H1 (cell line): ENCODE data around the gene ZIC5. TPM values are rescaled to one million over a fixed set of nuclear protein-coding genes. Genes with fewer than 3 reads are reported as not detected.

ENCODE experiments used
- CTCF ChIA-PET: fragments of 300-600 bp; sonication (Branson Sonifier 250); formaldehyde crosslinking; loops from one replicate; lab custom pipeline; 2021; ENCODE audit not compliant: partially characterized antibody; lab: Charles Lee
- POLR2A ChIA-PET: fragments of 300-600 bp; sonication (Branson Sonifier 250); formaldehyde crosslinking; loops from one replicate; lab custom pipeline; 2021; ENCODE audit warnings: inconsistent platforms; ENCODE audit not compliant: partially characterized antibody; lab: Charles Lee
- DNase-seq, 2 experiments: peaks; one replicate each; pipeline versions ENCODE4 v3.0.0 to v3.0.0-alpha.2; 2010 to 2022; ENCODE audit warnings: low spot score in 2 of 2, low read depth in 1 of 2, mixed read lengths in 1 of 2
- FAIRE-seq: peaks from 2 replicates; lab custom pipeline; 2011; peaks lifted over from hg19 to GRCh38; lab: Jason Lieb, UNC
- H2AFZ ChIP-seq: 2 replicates; pipeline ENCODE4 v1.8.1; 2012; ENCODE audit warnings: low read length, inconsistent platforms
- H2AK5ac ChIP-seq: 2 replicates; pipeline ENCODE4 v1.6.1; 2013; ENCODE audit warnings: low read depth, low read length
- H2BK120ac ChIP-seq: replicated peaks from 2 replicates; pipeline ENCODE3; 2013; ENCODE audit warnings: low read depth, low read length, inconsistent platforms
- H2BK12ac ChIP-seq: 2 replicates; pipeline ENCODE4 v1.6.1; 2013; ENCODE audit warnings: low read depth, low read length
- H2BK15ac ChIP-seq: 2 replicates; pipeline ENCODE4 v1.6.1; 2013; ENCODE audit warnings: low read length
- H2BK20ac ChIP-seq: 2 replicates; pipeline ENCODE4 v1.6.1; 2013; ENCODE audit warnings: low read length
- H2BK5ac ChIP-seq: 2 replicates; pipeline ENCODE4 v1.6.1; 2013; ENCODE audit warnings: low read depth, low read length
- H3K14ac ChIP-seq: 2 replicates; pipeline ENCODE4 v1.6.1; 2013; ENCODE audit warnings: inconsistent platforms; ENCODE audit not compliant: insufficient read length
- H3K18ac ChIP-seq: 2 replicates; pipeline ENCODE4 v1.6.1; 2013; ENCODE audit warnings: low read length; ENCODE audit errors: extremely low read depth
- H3K23ac ChIP-seq: 2 replicates; pipeline ENCODE4 v1.6.1; 2013; ENCODE audit warnings: inconsistent platforms; ENCODE audit not compliant: insufficient read length
- H3K23me2 ChIP-seq: 2 replicates; pipeline ENCODE4 v1.6.1; 2013; ENCODE audit warnings: low read depth, low read length
- H3K27ac ChIP-seq: 2 replicates; pipeline ENCODE4 v1.6.1; 2011; ENCODE audit warnings: low read depth, low read length, inconsistent platforms
- H3K27me3 ChIP-seq, 4 experiments: replicated peaks in 1 of 4; 1 replicate in 1 of 4; 2 replicates in 3 of 4; pipeline versions ENCODE4 v1.6.1 to v1.8.1; 2011 to 2013; ENCODE audit warnings: low read length in 3 of 4, mild to moderate bottlenecking in 3 of 4, inconsistent platforms in 2 of 4, mixed read lengths in 2 of 4, moderate library complexity in 1 of 4; ENCODE audit not compliant: control insufficient read depth in 3 of 4, insufficient read depth in 3 of 4; ENCODE audit errors: extremely low read depth in 1 of 4
- H3K36me3 ChIP-seq, 4 experiments: 2 replicates each; pipeline versions ENCODE4 v1.6.1 to v1.8.1; 2011 to 2013; ENCODE audit warnings: mild to moderate bottlenecking in 4 of 4, low read length in 3 of 4, moderate library complexity in 2 of 4, control low read depth in 1 of 4, inconsistent platforms in 1 of 4; ENCODE audit not compliant: insufficient read depth in 4 of 4, control insufficient read depth in 2 of 4
- H3K4ac ChIP-seq: replicated peaks from 2 replicates; pipeline ENCODE3; 2013; ENCODE audit warnings: low read length, low read depth, mixed read lengths, inconsistent platforms; ENCODE audit not compliant: insufficient read length
- H3K4me1 ChIP-seq, 4 experiments: replicated peaks in 1 of 4; 1 replicate in 1 of 4; 2 replicates in 3 of 4; pipeline versions ENCODE4 v1.6.1 to v1.8.1; 2011 to 2013; ENCODE audit warnings: low read length in 3 of 4, inconsistent platforms in 2 of 4, mixed read lengths in 1 of 4; ENCODE audit not compliant: insufficient read depth in 4 of 4, control insufficient read depth in 3 of 4
- H3K4me2 ChIP-seq, 2 experiments: 2 replicates each; pipeline versions ENCODE4 v1.6.1 to v1.8.1; 2011 to 2013; ENCODE audit warnings: low read depth in 2 of 2, low read length in 2 of 2, control low read depth in 1 of 2, inconsistent platforms in 1 of 2, mild to moderate bottlenecking in 1 of 2; ENCODE audit not compliant: insufficient read depth in 1 of 2
- H3K4me3 ChIP-seq, 4 experiments: fragments of 200-600, 300-600 bp in 1 of 4; sonication (generic), shearing (Covaris generic), sonication (Bioruptor Twin) in 1 of 4; 2 replicates each; pipeline versions ENCODE4 v1.5.1 to v1.8.1; 2011 to 2016; ENCODE audit warnings: low read length in 4 of 4, low read depth in 3 of 4, control low read depth in 2 of 4, inconsistent platforms in 2 of 4, mild to moderate bottlenecking in 2 of 4, mixed read lengths in 1 of 4, moderate library complexity in 1 of 4; ENCODE audit not compliant: insufficient read depth in 2 of 4; ENCODE audit errors: extremely low read depth in 1 of 4
- H3K56ac ChIP-seq: replicated peaks from 2 replicates; pipeline ENCODE3; 2013; ENCODE audit warnings: low read depth, mild to moderate bottlenecking, mixed read lengths, low read length, inconsistent platforms; ENCODE audit not compliant: insufficient read length
- H3K79me1 ChIP-seq: 2 replicates; pipeline ENCODE4 v1.6.1; 2013; ENCODE audit warnings: low read depth, low read length, control low read depth
- H3K79me2 ChIP-seq, 2 experiments: 2 replicates each; pipeline versions ENCODE4 v1.6.1 to v1.8.1; 2012 to 2013; ENCODE audit warnings: low read length in 2 of 2, mild to moderate bottlenecking in 2 of 2, inconsistent platforms in 1 of 2; ENCODE audit not compliant: insufficient read depth in 2 of 2, control insufficient read depth in 1 of 2
- H3K9ac ChIP-seq, 4 experiments: replicated peaks in 1 of 4; 1 replicate in 1 of 4; 2 replicates in 3 of 4; pipeline versions ENCODE4 v1.6.1 to v1.8.1; 2011 to 2013; ENCODE audit warnings: low read depth in 3 of 4, low read length in 3 of 4, control low read depth in 2 of 4, mild to moderate bottlenecking in 2 of 4, moderate library complexity in 2 of 4, inconsistent platforms in 1 of 4; ENCODE audit errors: extremely low read depth in 1 of 4
- H3K9me3 ChIP-seq, 2 experiments: 2 replicates each; pipeline versions ENCODE4 v1.6.1 to v1.8.1; 2012 to 2013; ENCODE audit warnings: mild to moderate bottlenecking in 2 of 2, moderate library complexity in 2 of 2, control low read depth in 1 of 2, inconsistent platforms in 1 of 2, low read depth in 1 of 2, low read length in 1 of 2, mixed read lengths in 1 of 2; ENCODE audit not compliant: insufficient read depth in 2 of 2
- H4K20me1 ChIP-seq, 2 experiments: replicated peaks in 1 of 2; 2 replicates each; pipeline versions ENCODE3 to v1.8.1; 2011 to 2013; ENCODE audit warnings: inconsistent platforms in 2 of 2, low read length in 2 of 2, mild to moderate bottlenecking in 1 of 2; ENCODE audit not compliant: insufficient read depth in 2 of 2, control insufficient read depth in 1 of 2
- H4K5ac ChIP-seq: 2 replicates; pipeline ENCODE4 v1.6.1; 2013; ENCODE audit warnings: low read length, low read depth, mixed read lengths, inconsistent platforms; ENCODE audit not compliant: insufficient read length
- H4K8ac ChIP-seq: 2 replicates; pipeline ENCODE4 v1.8.0; 2013; ENCODE audit warnings: mild to moderate bottlenecking, moderate library complexity, low read length, inconsistent platforms; ENCODE audit not compliant: insufficient read depth; ENCODE audit errors: extremely low read depth
- H4K91ac ChIP-seq: replicated peaks from 2 replicates; pipeline ENCODE3; 2013; ENCODE audit warnings: low read length, mixed read lengths, inconsistent platforms; ENCODE audit not compliant: insufficient read length
- EGR1 ChIP-seq: IDR thresholded peaks from 2 replicates; pipeline ENCODE4 v1.6.1; 2011; ENCODE audit warnings: low read depth, low read length, borderline replicate concordance
- EZH2 ChIP-seq: fragments of 200-600 bp; sonication (generic); IDR thresholded peaks from 2 replicates; pipeline ENCODE4 v1.7.1; 2012; ENCODE audit warnings: low read depth, mild to moderate bottlenecking, moderate library complexity, low read length, inconsistent platforms; ENCODE audit not compliant: severe bottlenecking
- HDAC2 ChIP-seq, 2 experiments: fragments of 300-600 bp in 1 of 2; sonication (generic) in 1 of 2; IDR thresholded peaks; 2 replicates each; pipeline ENCODE4 v1.6.1; 2011 to 2012; ENCODE audit warnings: low read depth in 2 of 2, low read length in 2 of 2, mild to moderate bottlenecking in 2 of 2, moderate library complexity in 2 of 2, borderline replicate concordance in 1 of 2, inconsistent platforms in 1 of 2
- HDAC6 ChIP-seq: IDR thresholded peaks from one replicate; pipeline ENCODE4 v1.7.1; 2012; ENCODE audit warnings: low read depth, mild to moderate bottlenecking, inconsistent platforms, low read length, moderate library complexity
- SP4 ChIP-seq: IDR thresholded peaks from 2 replicates; pipeline ENCODE4 v1.6.1; 2012; ENCODE audit warnings: low read length, inconsistent platforms
- SRF ChIP-seq: IDR thresholded peaks from 2 replicates; pipeline ENCODE4 v1.6.1; 2011; ENCODE audit warnings: mild to moderate bottlenecking, low read depth, low read length, moderate library complexity
- WGBS, 2 experiments: shearing (Covaris generic) in 1 of 2; methylation state at CpG; one replicate each; pipeline versions ENCODE4 v1.1.6 to v1.1.7; 2013 to 2015; ENCODE audit warnings: low lambda C conversion rate in 2 of 2, mixed read lengths in 2 of 2, inconsistent platforms in 1 of 2, low coverage in 1 of 2, missing lambda C conversion rate in 1 of 2; ENCODE audit not compliant: insufficient replicate concordance in 2 of 2, insufficient coverage in 1 of 2, insufficient read length in 1 of 2; ENCODE audit errors: extremely low coverage in 1 of 2, missing lambda C conversion rate in 1 of 2; 5-methylcytosine and 5-hydroxymethylcytosine counted together
- polyA plus RNA-seq, 7 experiments: library from polyadenylated mRNA; depleted of rRNA in 3 of 7; stranded (reverse) in 5 of 7; unstranded in 2 of 7; fragments of >200 nt in 5 of 7; fragments of 200-250 nt in 2 of 7; gene quantifications; 1 replicate in 5 of 7; 2 replicates in 1 of 7; 4 replicates in 1 of 7; pipeline versions ENCODE4 v1.2.1 to v1.2.3, GENCODE V29; 2011 to 2013; ENCODE audit warnings: missing spikeins in 2 of 7, mixed read lengths in 2 of 7
- total RNA-seq: library from RNA; stranded (reverse); fragmentation: NEBNext Ultra II Directional; extraction: Animal tissue kit (Norgen Biotek cat#: 25700); gene quantifications from 2 replicates; pipeline ENCODE4 v1.2.1, GENCODE V29; 2021
- TF ChIP-seq, protein P1 (sequence below): IDR thresholded peaks from 2 replicates; pipeline ENCODE4 v1.6.1; 2012; ENCODE audit warnings: inconsistent platforms

ZIC5 gene
- total and polyA plus RNA-seq, 2 of the 8 experiments (the other 6 are each of a cell fraction or from before 2014, with no cell fraction given): 14.2 to 52.7 TPM

DNA sequence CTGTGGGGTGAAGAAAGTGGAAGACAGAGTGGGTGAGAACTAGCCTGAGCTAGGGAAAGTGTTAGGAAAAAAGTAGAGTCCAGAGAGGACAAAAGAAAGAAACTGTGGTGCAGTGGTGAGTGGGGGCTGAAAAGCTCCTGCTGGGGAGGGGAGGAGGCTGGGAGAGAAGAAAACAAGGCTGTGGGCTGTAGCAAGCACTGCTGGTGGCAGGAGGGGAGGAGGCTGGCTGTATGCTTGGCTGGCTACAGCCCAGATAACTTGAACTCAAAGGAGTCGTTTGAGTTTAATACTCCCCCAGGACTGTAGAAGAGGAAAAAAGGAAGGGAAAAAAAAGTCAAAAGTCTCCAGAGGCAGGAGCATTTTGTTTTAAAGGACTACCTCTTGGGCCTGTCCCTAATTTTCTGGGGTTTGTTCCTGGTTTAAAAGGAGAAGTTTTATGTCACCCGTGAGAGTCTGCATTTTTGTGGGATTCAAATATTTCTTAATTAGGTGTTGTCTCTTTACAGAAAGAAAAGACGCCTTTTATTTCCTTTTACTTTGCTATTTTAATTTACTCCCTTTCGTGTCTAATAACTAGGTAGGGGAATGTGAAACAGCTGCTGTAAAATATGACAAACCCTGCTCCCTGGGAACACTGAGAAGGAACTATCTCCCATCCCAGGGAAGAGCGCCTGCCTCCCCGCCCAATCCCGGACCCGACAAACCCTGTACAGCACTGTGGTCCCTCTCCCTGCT is 21.7 kb downstream of the ZIC5 start:
- peaks cover 1 to 5% (median 2%) of the 10 kb centered on the region in 4 experiments; a peak in 4 of 7 replicates for H3K4me1 ChIP-seq
- H4K8ac ChIP-seq: no peak overlapping the region
- H3K79me2 ChIP-seq: no peaks in the 10 kb centered on the region
- H3K23ac ChIP-seq: no peak overlapping the region
- peak overlapping the region; percentile 32; the same call in 1 of the 2 replicates for H3K18ac ChIP-seq
- no peak overlapping the region for H3K14ac ChIP-seq
- H3K9ac ChIP-seq: no peak overlapping the region
- no peak for DNase-seq
- peaks cover 0 to 7% (median 3%) of the 10 kb centered on the region in 4 experiments; a peak in 5 of 7 replicates for H3K27me3 ChIP-seq
- no peak overlapping the region for H2BK15ac ChIP-seq
- no peak overlapping the region for H2BK5ac ChIP-seq
- H3K9me3 ChIP-seq: no peaks in the 10 kb centered on the region
- H2AFZ ChIP-seq: no peak overlapping the region
- WGBS, 2 experiments: 73% methylated on average over 6 of the region's 8 CpGs; no CpG with 5 or more reads in 1 of the 2 experiments
- no peak overlapping the region for H3K27ac ChIP-seq
- H2BK120ac ChIP-seq: no peak overlapping the region
- H3K4ac ChIP-seq: no peak overlapping the region
- no peak for TF ChIP-seq HDAC6
- TF ChIP-seq, protein P1, sequence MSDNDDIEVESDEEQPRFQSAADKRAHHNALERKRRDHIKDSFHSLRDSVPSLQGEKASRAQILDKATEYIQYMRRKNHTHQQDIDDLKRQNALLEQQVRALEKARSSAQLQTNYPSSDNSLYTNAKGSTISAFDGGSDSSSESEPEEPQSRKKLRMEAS: no peak
- no peak for TF ChIP-seq HDAC2 (IDR thresholded peaks at IDR 0.05; ENCODE audit: borderline replicate concordance in 1 of 2, low read depth in 2 of 2, low read length in 2 of 2)
- no peak for TF ChIP-seq EGR1
- no peak for TF ChIP-seq SP4
- TF ChIP-seq EZH2: no peak
- TF ChIP-seq SRF: no peak
- no peak overlapping the region; the same call in 1 of the 2 replicates for H2AK5ac ChIP-seq
- no peak overlapping the region for H3K4me3 ChIP-seq
- FAIRE-seq: no peak
- H3K23me2 ChIP-seq: no peaks in the 10 kb centered on the region
- H3K79me1 ChIP-seq: no peaks in the 10 kb centered on the region
- H4K91ac ChIP-seq: peak overlapping the region; percentile 26
- no peak overlapping the region for H3K4me2 ChIP-seq
- 0 out of 2 replicates have a peak overlapping the region, but pooled peaks have one; percentile 61 for H2BK20ac ChIP-seq
- H4K5ac ChIP-seq: no peak overlapping the region
- ChIA-PET POLR2A (interaction anchor here (1.7 kb wide), 1 partner anchor 12 kb away, joined by 4 read pairs; no protein-coding TSS in a partner anchor), CTCF (interaction anchor here (0.8 to 3.6 kb wide), 9 partner anchors 8 to 334 kb away, joined by 3 to 15 read pairs (median 3); no protein-coding TSS in a partner anchor)
- H2BK12ac ChIP-seq: peak overlapping the region; percentile 31; the same call in 1 of the 2 replicates
- H3K56ac ChIP-seq: no peak overlapping the region
- H4K20me1 ChIP-seq: no peaks in the 10 kb centered on the region
- H3K36me3 ChIP-seq: no peaks in the 10 kb centered on the region
